Globus pallidus (tissue), 1 donor: ENCODE data around the gene USP1.

Source experiments
- DNase-seq: peaks from one replicate; pipeline ENCODE4 v3.0.0-alpha.2; 2015; ENCODE audit warnings: low spot score

Gene USP1

DNA sequence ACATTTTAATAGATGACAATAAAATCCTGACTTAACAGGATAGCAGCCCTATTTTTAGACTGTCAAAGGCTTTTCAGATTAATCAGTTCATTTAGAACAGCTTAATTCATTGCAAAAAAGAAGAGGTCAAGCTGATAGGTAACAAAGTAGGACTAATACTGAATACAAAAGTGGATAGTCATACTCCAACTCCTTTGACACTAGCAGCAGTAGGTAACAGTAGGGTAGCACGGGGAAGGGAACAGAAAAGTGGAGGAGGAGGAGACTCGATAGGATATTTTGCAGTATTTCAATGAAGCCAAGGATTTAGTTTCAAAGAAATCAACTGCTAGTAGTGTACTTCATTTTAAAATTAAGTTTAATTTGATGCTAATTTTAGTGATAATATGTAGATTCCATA is 51.1 kb downstream of the USP1 start:
- DNase-seq: no peak

DNA sequence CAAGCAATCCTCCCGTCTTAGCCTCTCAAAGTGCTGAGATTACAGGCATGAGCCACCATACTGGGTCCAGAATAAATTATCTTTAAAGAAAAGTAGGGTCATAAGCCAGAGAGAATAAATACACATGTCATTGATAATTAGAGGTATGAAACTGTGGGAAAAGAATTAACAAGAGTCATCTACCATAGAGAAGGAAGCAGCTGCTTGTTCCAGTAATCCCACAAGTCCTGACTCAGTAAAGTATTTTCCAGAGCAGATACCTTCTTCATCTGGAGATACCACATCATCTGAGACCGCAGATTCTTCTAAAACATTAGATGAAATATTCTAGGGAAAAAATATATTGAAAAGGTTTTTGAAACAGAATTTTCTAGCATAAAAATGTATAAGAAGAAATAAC is 55.7 kb downstream of the USP1 start:
- no peak for DNase-seq

DNA sequence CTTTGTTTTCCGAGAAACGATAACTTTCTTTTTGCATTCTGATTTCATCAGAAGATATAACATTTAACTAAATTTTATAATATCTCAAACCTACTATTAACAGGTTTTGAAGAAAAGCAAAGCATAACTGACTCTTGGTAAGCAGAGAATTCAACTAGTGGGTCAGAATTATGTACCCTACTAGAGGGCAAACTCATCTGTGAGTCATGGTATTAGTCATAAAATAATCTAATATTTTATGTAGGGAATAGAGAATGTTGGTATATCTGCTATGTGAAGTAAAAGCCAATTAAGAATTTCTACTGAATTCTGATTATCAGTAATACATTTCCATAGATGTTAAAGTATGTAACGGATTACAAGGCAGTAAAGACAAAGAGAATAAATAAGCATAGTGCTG is 56.8 kb downstream of the USP1 start:
- DNase-seq: no peak

DNA sequence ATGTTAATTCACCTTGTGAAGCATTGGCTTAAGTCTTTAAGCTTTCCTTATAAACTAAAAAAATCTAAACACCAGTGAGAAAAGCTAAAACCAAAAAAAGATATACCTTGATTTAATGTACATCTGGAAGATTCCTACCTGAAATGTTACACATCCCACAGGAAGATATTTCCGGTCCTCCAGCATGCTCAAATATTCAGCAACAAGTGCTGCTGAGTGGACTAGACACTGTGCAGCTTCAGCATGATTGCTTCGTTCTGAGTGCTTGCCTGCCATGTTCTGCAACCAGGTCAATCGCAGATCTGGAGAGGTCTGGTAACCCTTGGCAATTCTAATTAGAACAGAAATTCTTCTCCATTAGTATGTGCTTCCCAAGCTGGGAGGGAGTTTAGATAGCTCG is 57.3 kb downstream of the USP1 start:
- no peak for DNase-seq

DNA sequence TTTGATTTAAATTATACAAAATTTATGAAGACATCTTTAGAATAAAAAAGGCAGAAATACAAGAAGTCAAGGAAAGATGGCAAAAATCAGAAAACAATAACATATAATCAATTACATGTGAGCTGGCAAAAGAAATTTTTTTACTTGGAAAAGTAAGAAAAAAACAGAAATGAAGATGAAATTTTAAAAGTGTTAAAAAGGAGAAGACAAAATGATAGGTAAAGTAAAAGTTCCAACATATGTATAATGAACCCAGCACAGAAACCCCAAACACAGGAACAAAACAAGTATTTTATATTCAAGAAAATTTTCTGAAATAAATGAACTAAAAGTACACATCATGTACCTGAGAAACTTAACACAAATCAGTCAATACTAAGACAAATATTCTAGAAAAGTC is 63.4 kb downstream of the USP1 start:
- no peak for DNase-seq
